GM12872 (cell line): ENCODE measurements around the gene PABPC3.

Experiments
- CTCF ChIP-seq: IDR thresholded peaks from 3 replicates; pipeline ENCODE4 v1.5.1; 2011; ENCODE audit warnings: low read depth, mild to moderate bottlenecking, low read length, moderate library complexity; ENCODE audit not compliant: insufficient read depth

Gene PABPC3

GRCh38 chr13:25084096-25084495, 11.8 kb upstream of the PABPC3 start:
- TF ChIP-seq CTCF, result no peak

- TF ChIP-seq CTCF, result peak; percentile 75
Measured at GRCh38 chr13:25085125-25085742, 10.7 kb upstream of the PABPC3 start.

- TF ChIP-seq CTCF, result no peak
Measured at GRCh38 chr13:25088562-25089221, 7.2 kb upstream of the PABPC3 start.

- TF ChIP-seq CTCF, result no peak
Measured at GRCh38 chr13:25097426-25097825, 1.5 kb downstream of the PABPC3 start.

GRCh38 chr13:25103711-25104110, 7.8 kb downstream of the PABPC3 start:
- no peak for TF ChIP-seq CTCF

- TF ChIP-seq CTCF, result no peak
Measured at GRCh38 chr13:25109341-25109740, 13.4 kb downstream of the PABPC3 start.

- TF ChIP-seq CTCF, result no peak
Measured at GRCh38 chr13:25110956-25111584, 15.1 kb downstream of the PABPC3 start.
